Measurements from ENCODE around the gene TRPC6. TPM values are rescaled to one million over a fixed set of nuclear protein-coding genes. Genes with fewer than 3 reads are reported as not detected.

The TRPC6 gene
- total and polyA plus RNA-seq, 4 experiments from 2014 or later, result not detected

- Histone ChIP-seq H3K36me3 (ENCODE audit: insufficient read depth, low read length) (no peaks in the 10 kb centered on the region), H3K4me3 (ENCODE audit: low read length in 2 of 2) (no peak overlapping the region), H3K27ac (ENCODE audit: low read depth, low read length) (no peak overlapping the region), H3K4me1 (ENCODE audit: insufficient read depth, low read length) (no peaks in the 10 kb centered on the region), H3K9me3 (ENCODE audit: control insufficient read depth in 1 of 2, low read length in 2 of 2) (no peaks in the 10 kb centered on the region), H3K27me3 (ENCODE audit: insufficient read depth, low read length) (no peaks in the 10 kb centered on the region)
- no peaks in the 10 kb centered on the region for H3K36me3 Mint-ChIP-seq
- CTCF ChIA-PET (ENCODE audit: partially characterized antibody), result no interaction called here
- H3K4me3 Mint-ChIP-seq, result no peak overlapping the region
- no peak for DNase-seq
- POLR2A ChIA-PET (ENCODE audit: partially characterized antibody), result no interaction called here
- peaks cover 0 to 3% of the 10 kb centered on the region in 2 donors for H3K27me3 Mint-ChIP-seq
- no peak overlapping the region for H3K27ac Mint-ChIP-seq
- intact Hi-C loops (cut with micrococcal nuclease), result no loop called here
- no peaks in the 10 kb centered on the region for H3K4me1 Mint-ChIP-seq
- H3K9me3 Mint-ChIP-seq, result peaks cover 4 to 47% (median 27%) of the 10 kb centered on the region in 8 donors
Measured at GRCh38 chr11:101434026-101434643, 149.7 kb downstream of the TRPC6 start.

- Mint-ChIP-seq H3K27ac (no peak overlapping the region), H3K4me3 (no peak overlapping the region), H3K4me1 (no peaks in the 10 kb centered on the region), H3K36me3 (no peaks in the 10 kb centered on the region), H3K27me3 (peaks cover 0 to 3% of the 10 kb centered on the region in 2 donors), H3K9me3 (peaks cover 4 to 53% (median 33%) of the 10 kb centered on the region in 8 donors)
- no peak for DNase-seq
- CTCF ChIA-PET (ENCODE audit: partially characterized antibody), result no interaction called here
- intact Hi-C loops (cut with micrococcal nuclease), result no loop called here
- POLR2A ChIA-PET (ENCODE audit: partially characterized antibody), result no interaction called here
- Histone ChIP-seq H3K4me1 (ENCODE audit: insufficient read depth, low read length) (no peaks in the 10 kb centered on the region), H3K4me3 (ENCODE audit: low read length in 2 of 2) (no peak overlapping the region), H3K9me3 (ENCODE audit: control insufficient read depth in 1 of 2, low read length in 2 of 2) (no peaks in the 10 kb centered on the region), H3K36me3 (ENCODE audit: insufficient read depth, low read length) (no peaks in the 10 kb centered on the region), H3K27ac (ENCODE audit: low read depth, low read length) (no peak overlapping the region), H3K27me3 (ENCODE audit: insufficient read depth, low read length) (no peaks in the 10 kb centered on the region)
Measured at GRCh38 chr11:101433151-101433550, 150.7 kb downstream of the TRPC6 start.

GRCh38 chr11:101429703-101430540 lies 153.9 kb downstream of the TRPC6 start:
- no peak overlapping the region for H3K27ac Mint-ChIP-seq
- H3K9me3 Mint-ChIP-seq, result peaks cover 3 to 51% (median 37%) of the 10 kb centered on the region in 8 donors
- peaks cover 0 to 3% of the 10 kb centered on the region in 2 donors for H3K27me3 Mint-ChIP-seq
- Histone ChIP-seq H3K4me3 (ENCODE audit: low read length in 2 of 2) (no peak overlapping the region), H3K27me3 (ENCODE audit: insufficient read depth, low read length) (no peaks in the 10 kb centered on the region), H3K36me3 (ENCODE audit: insufficient read depth, low read length) (no peaks in the 10 kb centered on the region), H3K9me3 (ENCODE audit: control insufficient read depth in 1 of 2, low read length in 2 of 2) (no peaks in the 10 kb centered on the region), H3K27ac (ENCODE audit: low read depth, low read length) (no peak overlapping the region), H3K4me1 (ENCODE audit: insufficient read depth, low read length) (no peaks in the 10 kb centered on the region)
- POLR2A ChIA-PET (ENCODE audit: partially characterized antibody), result no interaction called here
- CTCF ChIA-PET (ENCODE audit: partially characterized antibody), result no interaction called here
- intact Hi-C loops (cut with micrococcal nuclease), result no loop called here
- no peaks in the 10 kb centered on the region for H3K36me3 Mint-ChIP-seq
- H3K4me1 Mint-ChIP-seq, result no peaks in the 10 kb centered on the region
- H3K4me3 Mint-ChIP-seq, result no peak overlapping the region
- no peak for DNase-seq

- Histone ChIP-seq H3K36me3 (ENCODE audit: insufficient read depth, low read length) (no peaks in the 10 kb centered on the region), H3K27me3 (ENCODE audit: insufficient read depth, low read length) (no peaks in the 10 kb centered on the region), H3K9me3 (ENCODE audit: control insufficient read depth in 1 of 2, low read length in 2 of 2) (no peaks in the 10 kb centered on the region), H3K4me1 (ENCODE audit: insufficient read depth, low read length) (no peaks in the 10 kb centered on the region), H3K27ac (ENCODE audit: low read depth, low read length) (no peak overlapping the region), H3K4me3 (ENCODE audit: low read length in 2 of 2) (no peak overlapping the region)
- DNase-seq, result no peak
- peaks cover 1 to 49% (median 36%) of the 10 kb centered on the region in 8 donors for H3K9me3 Mint-ChIP-seq
- H3K27me3 Mint-ChIP-seq, result peaks cover 0 to 3% of the 10 kb centered on the region in 2 donors
- no peaks in the 10 kb centered on the region for H3K36me3 Mint-ChIP-seq
- no peak overlapping the region for H3K27ac Mint-ChIP-seq
- intact Hi-C loops (cut with micrococcal nuclease), result no loop called here
- H3K4me3 Mint-ChIP-seq, result no peak overlapping the region
- ChIA-PET CTCF (ENCODE audit: partially characterized antibody) (no interaction called here), POLR2A (ENCODE audit: partially characterized antibody) (no interaction called here)
- H3K4me1 Mint-ChIP-seq, result no peaks in the 10 kb centered on the region
Measured at GRCh38 chr11:101428918-101429317, 154.9 kb downstream of the TRPC6 start.

GRCh38 chr11:101407324-101407723 lies 176.5 kb downstream of the TRPC6 start:
- DNase-seq, result no peak
- POLR2A ChIA-PET (ENCODE audit: partially characterized antibody), result no interaction called here
- H3K4me3 ChIP-seq (ENCODE audit: low read length in 2 of 2), result no peak overlapping the region
- H3K27ac ChIP-seq (ENCODE audit: low read depth, low read length), result no peak overlapping the region
- no peaks in the 10 kb centered on the region for H3K4me1 Mint-ChIP-seq
- no peak overlapping the region for H3K27ac Mint-ChIP-seq
- peaks cover 0 to 7% (median 2%) of the 10 kb centered on the region in 8 donors for H3K9me3 Mint-ChIP-seq
- H3K9me3 ChIP-seq (ENCODE audit: control insufficient read depth in 1 of 2, low read length in 2 of 2), result no peaks in the 10 kb centered on the region
- no peaks in the 10 kb centered on the region for H3K36me3 Mint-ChIP-seq
- intact Hi-C loops (cut with micrococcal nuclease), result no loop called here
- CTCF ChIA-PET (ENCODE audit: partially characterized antibody), result no interaction called here
- no peaks in the 10 kb centered on the region for H3K27me3 ChIP-seq (ENCODE audit: insufficient read depth, low read length)
- no peaks in the 10 kb centered on the region for H3K27me3 Mint-ChIP-seq
- H3K4me3 Mint-ChIP-seq, result no peak overlapping the region
- H3K36me3 ChIP-seq (ENCODE audit: insufficient read depth, low read length), result no peaks in the 10 kb centered on the region
- no peaks in the 10 kb centered on the region for H3K4me1 ChIP-seq (ENCODE audit: insufficient read depth, low read length)

Small RNA genes lying within 50 kb of the gene (microRNA-seq; reads per million reads assigned to microRNA genes)
- not detected for gene MIR3920 (ENCODE audit: borderline microRNAs expressed, borderline number of aligned reads, borderline replicate concordance)

Measured in CD4-positive, alpha-beta memory T cell (primary cell).